GM21619 (cell line): ENCODE measurements around the gene CPEB3.

ENCODE experiments used
- ATAC-seq: cut with Tn5 transposase; IDR thresholded peaks from one replicate; pipeline ENCODE4 v1.9.1; 2021; ENCODE audit not compliant: unreplicated experiment

Gene CPEB3

DNA sequence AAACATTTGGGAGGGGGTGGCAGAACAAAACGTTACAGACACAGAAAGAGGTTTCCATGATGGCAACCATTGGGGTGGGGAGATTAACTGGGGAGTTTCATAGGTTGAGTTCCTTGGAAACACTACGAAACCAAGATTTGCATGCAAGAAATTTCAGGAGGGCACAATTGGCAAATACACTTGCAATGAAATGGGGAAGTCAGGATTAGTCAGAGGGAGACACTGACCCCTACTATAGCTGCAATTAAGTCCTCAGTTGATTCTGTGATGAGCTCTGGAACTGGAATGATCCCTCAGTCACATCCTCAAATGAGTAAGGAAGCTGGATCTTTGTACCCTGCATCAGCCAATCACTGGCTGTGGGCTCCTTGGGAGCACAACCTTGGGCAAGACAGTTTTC, 22.1 kb downstream of the CPEB3 start:
- ATAC-seq = no peak

DNA sequence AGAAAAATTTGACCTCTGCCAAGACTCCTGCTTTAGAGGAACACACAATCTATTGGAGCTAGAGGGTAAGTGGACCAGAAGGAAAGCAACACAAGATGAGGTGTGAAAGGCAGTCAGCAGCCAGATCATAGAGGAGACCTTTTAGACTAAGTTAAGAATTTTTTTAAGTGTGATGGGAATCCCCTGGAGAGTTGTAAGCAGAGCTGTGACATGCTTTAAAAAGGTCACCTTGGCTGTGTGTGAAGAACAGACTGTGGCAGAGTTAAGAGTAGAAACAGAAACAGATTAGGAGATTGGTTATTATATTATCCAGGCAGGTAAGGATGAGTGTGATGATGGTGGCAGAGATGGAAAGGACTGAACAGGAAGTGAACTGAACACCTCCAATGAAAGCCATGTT, 23.5 kb downstream of the CPEB3 start:
- no peak for ATAC-seq

GRCh38 chr10:92265687-92266258, 25.1 kb downstream of the CPEB3 start:
- no peak for ATAC-seq

DNA sequence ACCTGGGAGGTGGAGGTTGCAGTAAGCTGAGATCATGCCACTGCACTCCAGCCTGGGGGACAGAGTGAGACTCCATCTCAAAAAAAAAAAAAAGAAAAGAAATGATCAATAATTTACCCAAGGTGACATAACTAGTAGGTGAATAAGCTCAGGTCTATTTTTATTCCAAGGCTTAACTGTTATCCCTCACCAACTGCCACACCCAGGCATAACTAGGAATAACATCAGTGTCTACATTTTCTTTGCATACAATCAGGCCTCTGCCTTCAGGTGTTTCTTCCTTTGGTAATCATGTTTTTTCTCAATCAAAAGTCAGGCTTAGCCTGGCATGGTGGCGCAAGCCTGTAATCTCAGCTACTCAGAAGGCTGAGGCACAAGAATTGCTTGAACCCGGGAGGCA, 26.6 kb downstream of the CPEB3 start:
- ATAC-seq = no peak

GRCh38 chr10:92263396-92263795, 27.5 kb downstream of the CPEB3 start:
- no peak for ATAC-seq

- no peak for ATAC-seq
These were observed 42.3 kb downstream of the CPEB3 start for GRCh38 chr10:92248566-92248965.

DNA sequence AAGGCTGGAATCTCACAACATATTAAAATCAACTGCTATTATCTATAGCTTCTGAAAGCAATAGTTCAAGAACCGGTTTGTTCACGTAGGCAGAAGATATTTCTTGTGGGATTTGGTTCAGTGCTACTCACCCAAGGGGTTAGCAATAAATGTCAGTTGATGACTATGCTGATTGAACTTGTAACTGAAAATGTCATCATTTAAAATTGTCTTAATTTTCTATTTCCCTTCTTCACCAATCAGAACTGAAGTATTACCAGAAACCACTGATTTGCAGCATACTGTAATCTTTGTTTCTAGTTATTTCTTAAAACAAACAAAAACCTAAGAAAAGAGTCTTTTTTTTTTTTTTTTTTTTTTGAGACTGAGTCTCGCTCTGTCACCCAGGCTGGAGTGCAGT, 46.1 kb downstream of the CPEB3 start:
- peak; percentile 45 for ATAC-seq

- peak; percentile 33 for ATAC-seq
These were observed 47.8 kb downstream of the CPEB3 start for GRCh38 chr10:92242910-92243671.

GRCh38 chr10:92242380-92242779, 48.5 kb downstream of the CPEB3 start:
- ATAC-seq = no peak

- ATAC-seq = no peak
These were observed 49.4 kb downstream of the CPEB3 start for GRCh38 chr10:92241501-92241900.

- ATAC-seq = no peak
These were observed 49.7 kb downstream of the CPEB3 start for GRCh38 chr10:92241158-92241500.

GRCh38 chr10:92240289-92241157, 50.4 kb downstream of the CPEB3 start:
- ATAC-seq = peak; percentile 56

DNA sequence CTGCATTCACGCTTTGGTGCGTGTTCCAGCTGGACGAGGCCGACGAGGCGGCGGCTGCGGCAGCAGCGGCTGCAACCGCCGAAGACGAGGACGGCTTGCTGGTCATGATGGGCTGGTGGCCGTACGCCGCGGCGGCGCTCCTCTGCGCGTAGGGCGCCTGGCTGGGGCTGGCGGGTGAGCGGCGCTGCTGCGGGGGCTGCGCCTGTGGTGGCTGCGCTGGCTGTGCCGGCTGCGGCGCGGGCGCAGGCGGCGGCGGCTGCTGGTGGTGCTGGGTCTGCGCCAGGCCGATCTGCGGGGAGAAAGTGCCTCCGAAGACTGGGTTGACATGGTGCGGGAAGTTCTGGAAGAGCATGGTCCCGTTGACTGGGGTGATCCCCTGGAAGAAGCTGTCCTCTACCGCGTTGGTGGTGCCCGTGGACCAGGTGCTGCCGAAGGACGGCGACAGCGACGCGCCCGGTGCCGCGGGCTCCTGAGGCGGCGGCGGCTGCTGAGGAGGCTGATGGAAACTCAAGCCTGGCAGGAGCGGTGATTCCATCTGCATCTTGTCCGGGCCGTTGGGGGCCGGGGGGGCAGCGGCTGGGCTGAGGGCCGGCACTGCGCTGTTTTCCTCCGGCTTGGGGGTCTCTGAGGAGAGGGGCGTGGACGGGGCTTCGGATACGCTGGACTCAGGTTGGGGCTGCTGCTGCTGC, 51.1 kb downstream of the CPEB3 start:
- peak; percentile 30 for ATAC-seq

- no peak for ATAC-seq
These were observed 51.7 kb downstream of the CPEB3 start for GRCh38 chr10:92239151-92239599.

- no peak for ATAC-seq
These were observed 52.2 kb downstream of the CPEB3 start for GRCh38 chr10:92238586-92239098.

GRCh38 chr10:92238054-92238585, 52.8 kb downstream of the CPEB3 start:
- ATAC-seq = no peak

DNA sequence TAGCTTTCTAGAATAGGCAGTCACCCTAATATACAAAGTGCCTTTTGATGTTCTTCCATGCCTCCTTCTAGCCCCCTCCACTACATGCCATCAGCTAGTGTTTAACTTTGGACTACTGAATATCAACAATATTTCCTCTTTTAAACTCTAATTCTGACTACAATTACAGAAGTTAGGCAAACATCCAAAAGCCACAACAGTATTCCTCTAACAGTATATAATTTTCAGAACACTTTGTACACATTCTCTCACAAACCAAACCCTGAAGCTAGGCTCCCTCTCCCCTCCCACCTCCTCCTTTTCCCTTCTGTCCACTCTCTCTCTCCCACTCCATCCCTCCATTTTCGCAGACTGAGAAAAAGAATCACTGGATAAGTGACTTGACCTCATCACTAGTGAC, 59.7 kb downstream of the CPEB3 start:
- no peak for ATAC-seq

GRCh38 chr10:92222603-92223262, 68.1 kb downstream of the CPEB3 start:
- ATAC-seq = no peak

DNA sequence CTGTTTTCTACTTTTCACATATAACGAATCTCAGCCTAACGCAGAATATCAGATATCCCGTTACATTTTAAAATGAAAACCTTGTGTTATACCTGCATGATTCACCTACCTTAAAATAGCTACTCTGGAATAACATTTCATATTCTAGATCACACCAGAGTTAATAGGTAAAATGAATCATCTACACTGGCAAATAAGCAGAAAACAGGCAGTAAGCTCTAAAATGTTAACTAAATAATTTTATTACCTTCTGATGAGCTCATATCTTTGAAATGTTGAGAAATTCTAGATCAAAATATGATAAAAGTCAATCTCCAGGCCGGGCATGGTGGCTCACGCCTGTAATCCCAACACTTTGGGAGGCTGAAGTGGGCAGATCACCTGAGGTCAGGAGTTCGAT, 71.3 kb downstream of the CPEB3 start:
- ATAC-seq = no peak

GRCh38 chr10:92218569-92218968, 72.3 kb downstream of the CPEB3 start:
- ATAC-seq = no peak
